ENCODE measurements around the gene CD36.
A peak's percentile ranks its signal among the peaks of the same experiment; 100 is the strongest.
"Not testable (repeated sequence)": the region's sequence is repeated elsewhere in the genome, so short reads cannot be mapped to it uniquely, and the experiment has no call there.

Gene CD36

DNA sequence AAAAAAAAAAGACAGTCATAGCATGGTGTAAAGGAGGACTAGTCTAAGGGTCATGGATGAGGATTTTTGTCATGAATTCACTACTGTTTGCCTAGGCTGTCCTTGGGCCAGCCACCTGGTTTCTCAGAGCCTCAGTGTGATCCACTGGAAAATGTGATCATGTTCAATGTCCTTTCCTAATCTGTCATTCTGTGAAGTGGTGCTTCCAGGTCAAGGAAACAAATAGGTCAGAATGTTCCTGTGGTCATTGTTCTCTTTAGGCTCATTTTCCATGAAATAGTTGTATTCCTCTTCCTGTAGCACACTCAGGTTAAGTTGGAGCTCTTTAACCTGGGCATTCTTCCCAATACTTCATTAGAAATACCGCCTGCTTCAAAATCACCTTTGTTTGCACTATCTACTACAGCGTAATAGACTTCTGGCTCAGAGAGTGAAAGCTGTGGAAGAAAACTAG is 16.5 kb downstream of the CD36 start:
- DNase-seq (ENCODE audit: low spot score): no peak

DNA sequence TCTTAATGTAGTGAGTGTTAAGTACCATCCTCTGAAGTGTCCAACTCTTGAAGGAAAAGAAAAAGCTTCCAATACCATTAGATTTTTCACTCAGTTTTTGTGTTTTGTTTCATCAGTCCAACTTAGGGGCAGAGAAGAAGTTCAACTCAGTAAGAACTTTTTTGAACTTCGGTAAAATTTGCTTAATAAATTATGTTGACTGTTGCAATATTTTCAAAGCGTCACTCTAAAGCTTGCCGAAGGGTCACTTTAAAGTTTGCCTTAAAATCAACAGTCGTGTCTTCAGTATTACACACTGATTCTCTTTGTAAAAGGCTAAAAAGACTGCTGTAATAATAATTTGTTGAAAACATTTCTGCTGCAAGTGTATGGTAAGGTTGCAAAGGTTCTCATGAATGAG is 17.6 kb downstream of the CD36 start:
- no peak for DNase-seq (ENCODE audit: low spot score)

- no peak for DNase-seq (ENCODE audit: low spot score)
Measured at GRCh38 chr7:80659120-80660055, 20.9 kb downstream of the CD36 start.

DNA sequence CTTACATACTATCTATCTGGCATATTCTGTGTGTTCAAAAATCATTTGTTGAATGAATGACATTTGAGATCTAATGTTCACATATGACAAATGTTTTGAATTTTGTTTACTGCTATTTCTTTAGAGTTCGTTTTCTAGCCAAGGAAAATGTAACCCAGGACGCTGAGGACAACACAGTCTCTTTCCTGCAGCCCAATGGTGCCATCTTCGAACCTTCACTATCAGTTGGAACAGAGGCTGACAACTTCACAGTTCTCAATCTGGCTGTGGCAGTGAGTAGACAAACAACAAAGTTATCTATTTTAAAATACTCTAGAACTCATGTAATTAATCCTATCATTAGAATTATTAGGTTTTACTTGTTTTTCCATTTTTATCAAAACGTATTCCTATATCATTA is 22.5 kb downstream of the CD36 start:
- DNase-seq (ENCODE audit: low spot score): no peak

DNA sequence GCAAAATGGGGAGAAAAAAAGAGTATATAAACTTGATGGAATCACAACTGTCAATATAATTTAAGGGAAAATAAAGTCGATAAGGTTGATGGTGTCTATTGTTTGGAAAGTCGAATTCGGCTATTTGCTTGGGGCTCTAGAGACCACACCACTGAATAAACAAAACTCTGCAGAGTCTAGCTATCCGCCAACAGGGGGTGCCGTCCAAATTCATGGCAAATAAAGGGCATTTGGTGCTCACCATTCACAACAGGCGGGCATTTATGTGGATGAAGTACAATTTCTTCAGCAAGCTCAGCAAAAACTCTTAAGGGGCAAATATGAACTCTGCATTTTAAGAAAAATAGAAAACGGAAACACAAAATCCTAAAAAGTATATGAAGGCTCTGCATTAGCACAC is 23.3 kb downstream of the CD36 start:
- DNase-seq (ENCODE audit: low spot score): no peak

- no peak for DNase-seq (ENCODE audit: low spot score)
Measured at GRCh38 chr7:80662252-80662651, 23.8 kb downstream of the CD36 start.

- DNase-seq (ENCODE audit: low spot score): no peak
Measured at GRCh38 chr7:80665526-80665925, 27.1 kb downstream of the CD36 start.

DNA sequence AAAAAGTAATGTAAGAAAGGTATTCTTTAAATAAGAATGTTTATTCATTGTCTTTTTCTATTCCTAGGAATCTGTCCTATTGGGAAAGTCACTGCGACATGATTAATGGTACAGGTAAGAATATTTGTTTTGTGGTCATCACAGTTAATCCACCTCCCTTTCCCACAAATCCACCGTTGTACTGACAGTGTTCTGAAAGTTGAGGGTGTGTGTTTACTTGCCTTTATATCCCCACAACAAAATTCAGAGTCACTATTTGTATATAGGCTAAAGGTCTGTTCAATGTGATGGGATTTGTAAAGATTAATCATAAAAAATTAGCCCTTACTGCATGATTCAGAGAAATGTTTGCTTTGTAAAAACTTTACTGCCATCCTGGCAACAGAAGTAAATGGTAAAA is 27.9 kb downstream of the CD36 start:
- DNase-seq (ENCODE audit: low spot score): no peak

- not testable (repeated sequence) for DNase-seq (ENCODE audit: low spot score)
Measured at GRCh38 chr7:80669367-80669766, 30.9 kb downstream of the CD36 start.

DNA sequence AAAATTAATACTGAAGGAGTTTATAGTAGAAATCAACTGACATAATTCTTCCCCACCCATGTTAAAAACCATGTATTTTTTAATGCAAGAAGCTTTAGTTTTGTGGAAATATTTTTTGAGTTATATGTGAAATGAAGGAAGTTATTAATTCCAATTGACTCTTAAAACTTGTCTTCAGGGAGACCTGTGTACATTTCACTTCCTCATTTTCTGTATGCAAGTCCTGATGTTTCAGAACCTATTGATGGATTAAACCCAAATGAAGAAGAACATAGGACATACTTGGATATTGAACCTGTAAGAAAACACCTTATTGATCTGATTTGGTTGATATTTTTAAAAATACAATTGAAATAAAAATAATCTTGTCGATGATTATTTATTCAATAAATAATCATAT is 33.3 kb downstream of the CD36 start:
- no peak for DNase-seq (ENCODE audit: low spot score)

GRCh38 chr7:80675090-80675489 is 36.6 kb downstream of the CD36 start:
- DNase-seq (ENCODE audit: low spot score): no peak

- DNase-seq (ENCODE audit: low spot score): no peak
Measured at GRCh38 chr7:80676404-80676803, 38.0 kb downstream of the CD36 start.

DNA sequence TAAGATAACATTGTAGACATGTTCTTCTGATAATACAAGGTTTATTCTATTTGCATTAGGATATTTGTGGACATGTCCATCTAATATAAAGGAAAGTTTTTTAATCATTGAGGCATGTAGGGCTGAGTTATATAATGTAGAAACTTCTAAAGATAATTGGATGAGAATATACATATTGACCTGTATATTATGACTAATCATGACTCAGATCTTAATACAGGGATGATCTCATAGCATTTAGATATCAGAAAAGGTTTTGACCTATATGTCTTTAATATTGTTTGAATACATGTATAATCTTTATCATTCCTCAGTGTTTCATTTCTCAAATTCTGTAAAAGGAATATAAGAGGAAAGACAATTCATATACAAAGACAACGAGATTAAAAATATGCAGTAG is 39.2 kb downstream of the CD36 start:
- DNase-seq (ENCODE audit: low spot score): no peak

GRCh38 chr7:80678707-80679106 is 40.3 kb downstream of the CD36 start:
- peak; percentile 9 for DNase-seq (ENCODE audit: low spot score)

DNA sequence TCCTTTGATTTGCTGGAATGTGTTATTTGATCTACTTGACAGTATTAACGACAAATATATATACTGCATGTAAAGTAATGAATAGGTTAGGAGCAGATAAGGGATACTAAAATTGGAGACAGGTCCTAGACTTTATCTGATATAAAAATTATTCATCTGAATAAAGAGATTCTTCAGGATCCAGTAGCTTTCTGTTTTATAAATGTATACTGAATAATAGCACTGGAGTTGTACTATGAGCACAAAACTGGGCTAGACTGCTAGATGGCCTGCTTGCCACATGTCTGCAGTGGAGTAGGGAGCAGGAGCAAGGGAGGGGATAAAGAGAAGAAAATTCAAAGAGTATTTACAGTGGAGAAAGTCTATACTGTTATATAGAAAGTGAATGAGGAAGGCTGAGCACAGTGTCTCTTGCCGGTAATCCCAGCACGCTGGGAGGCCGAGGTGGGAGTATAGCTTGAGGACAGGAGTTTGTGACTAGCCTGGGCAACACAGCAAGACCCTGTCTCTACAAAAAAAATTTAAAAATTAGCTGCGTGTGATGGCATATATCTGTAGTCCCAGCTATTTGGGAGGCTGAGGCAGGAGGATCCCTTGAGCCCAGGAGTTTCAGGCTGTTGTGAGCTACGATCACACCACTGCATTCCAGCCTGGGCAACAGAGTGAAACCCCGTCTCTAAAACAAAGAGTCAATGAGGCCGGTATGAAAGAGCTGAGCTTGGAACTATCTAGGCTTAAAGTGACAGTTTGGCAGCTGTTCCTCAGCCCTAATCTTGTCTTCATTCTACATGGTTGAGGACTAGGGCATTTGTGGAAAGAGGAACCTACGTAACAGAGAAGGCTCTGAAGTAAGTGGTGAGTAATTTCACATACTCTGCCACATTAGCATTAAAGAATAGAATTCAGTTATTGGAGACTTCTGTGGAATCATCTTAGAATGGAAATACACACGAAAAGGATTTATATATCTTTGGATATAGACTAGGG is 41.8 kb downstream of the CD36 start:
- DNase-seq (ENCODE audit: low spot score): no peak

DNA sequence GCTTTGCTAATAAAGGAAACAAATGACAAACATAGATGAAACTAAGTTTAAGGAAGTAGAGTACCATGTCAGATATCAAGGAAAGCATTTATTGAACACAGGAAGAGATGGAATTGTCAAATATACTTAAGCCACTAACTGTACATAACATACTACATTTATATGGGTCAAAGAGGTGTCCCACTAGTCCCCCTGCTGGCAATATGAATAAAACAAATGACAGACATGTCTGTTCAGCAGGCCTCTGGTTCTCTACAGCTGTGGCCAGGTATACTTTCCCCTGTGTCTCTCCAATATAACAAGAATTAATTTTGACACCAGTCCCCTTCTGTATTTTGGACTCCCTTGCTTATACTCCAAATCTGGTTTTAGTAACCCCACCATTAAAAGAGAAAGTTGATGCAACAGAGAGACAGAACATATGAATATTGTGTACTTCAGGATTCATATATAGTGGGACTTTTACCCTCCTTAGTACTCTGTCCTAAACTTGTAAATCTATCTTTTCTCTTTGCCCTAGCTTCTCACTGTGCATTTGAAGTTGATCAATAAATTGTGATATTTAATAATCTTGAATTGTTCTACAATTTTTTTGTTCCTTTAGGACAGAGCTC is 42.9 kb downstream of the CD36 start:
- DNase-seq (ENCODE audit: low spot score): peak; percentile 7

DNA sequence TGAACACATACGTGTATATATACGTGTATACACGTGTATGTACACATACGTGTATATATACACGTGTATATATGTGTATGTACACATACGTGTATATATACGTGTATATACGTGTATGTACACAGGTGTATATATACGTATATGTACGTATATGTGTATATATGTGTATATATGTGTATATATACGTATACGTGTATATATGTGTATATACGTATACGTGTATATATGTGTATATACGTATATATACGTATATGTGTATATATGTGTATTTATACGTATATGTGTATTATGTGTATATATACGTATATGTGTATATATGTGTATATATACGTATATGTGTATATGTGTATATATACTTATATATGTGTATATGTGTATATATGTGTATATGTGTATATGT is 44.3 kb downstream of the CD36 start:
- no peak for DNase-seq (ENCODE audit: low spot score)

DNA sequence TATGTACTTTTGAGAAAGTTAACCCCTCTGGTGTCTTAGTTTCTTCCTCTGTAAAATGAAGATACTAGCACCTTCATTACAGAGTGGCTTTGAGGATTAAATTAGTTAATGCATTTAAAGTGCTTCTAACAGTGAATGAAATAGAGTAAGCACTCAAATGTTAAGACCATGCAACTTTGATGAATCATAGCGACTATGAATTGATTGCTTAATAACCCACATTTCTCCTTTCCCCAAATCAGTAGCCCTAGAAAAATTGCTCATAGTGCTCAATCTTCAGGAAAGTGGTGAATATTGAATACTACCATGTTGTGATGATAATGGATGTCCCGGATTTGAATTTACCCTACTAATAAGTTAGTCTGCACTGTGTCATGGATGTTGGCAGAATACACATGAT is 48.1 kb downstream of the CD36 start:
- DNase-seq (ENCODE audit: low spot score): no peak

DNA sequence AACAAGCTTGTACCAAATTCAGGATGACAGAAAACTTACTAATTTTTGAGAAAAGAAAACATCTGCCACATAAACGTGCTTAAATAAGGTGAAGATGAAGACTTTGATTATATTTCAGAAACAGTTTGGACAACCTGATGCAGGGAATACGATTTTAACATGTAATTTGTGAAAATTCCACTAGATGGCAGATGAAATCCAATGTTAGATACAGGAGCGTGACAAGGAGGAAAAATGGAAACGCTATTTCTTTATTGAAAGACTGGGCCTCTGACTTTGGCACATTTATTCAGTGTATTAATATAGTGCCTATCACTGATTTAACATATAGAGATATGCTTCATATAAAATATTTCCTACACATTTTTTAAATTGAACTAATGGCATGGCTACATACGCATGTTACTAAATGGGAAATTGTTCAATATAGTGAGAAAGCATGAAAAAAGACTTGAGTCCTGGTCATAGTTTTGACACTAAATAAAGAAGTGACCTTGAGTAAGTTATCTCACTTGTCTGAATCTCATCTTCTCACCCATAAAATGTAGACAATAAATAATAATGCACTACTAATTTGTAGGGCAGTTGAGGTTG is 60.7 kb downstream of the CD36 start:
- no peak for DNase-seq (ENCODE audit: low spot score)

- DNase-seq (ENCODE audit: low spot score): no peak
Measured at GRCh38 chr7:80699721-80700256, 61.3 kb downstream of the CD36 start.

DNA sequence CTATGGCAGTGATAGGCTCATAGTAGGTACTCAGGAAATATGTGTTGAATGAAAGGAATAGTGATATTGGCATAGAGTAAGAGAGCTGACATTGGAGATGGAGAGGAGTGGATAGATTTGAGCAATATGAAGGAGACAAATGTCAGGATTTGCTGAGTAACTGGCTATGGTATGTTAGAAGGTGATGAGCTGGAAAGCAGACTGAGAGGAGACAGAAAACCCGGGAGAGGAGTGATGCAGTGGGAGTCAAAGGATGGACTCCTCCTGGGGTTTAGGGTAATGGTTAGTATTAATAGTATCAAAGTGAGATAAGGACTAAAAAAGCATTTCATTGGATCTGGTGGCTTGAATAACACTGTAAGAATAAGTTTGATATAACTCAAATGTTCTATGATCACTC is 64.8 kb downstream of the CD36 start:
- DNase-seq (ENCODE audit: low spot score): no peak

Measured in HuH-7 (cell line).